Adrenal gland (tissue), 12 donors: Measurements from ENCODE around the gene GRID2IP. TPM values are rescaled to one million over a fixed set of nuclear protein-coding genes. Genes with fewer than 3 reads are reported as not detected.
"Not testable (repeated sequence)": the region's sequence is repeated elsewhere in the genome, so short reads cannot be mapped to it uniquely, and the experiment has no call there.

Source experiments
- DNase-seq, 7 donors: peaks; one replicate each; pipeline ENCODE4 v3.0.0-alpha.2; 2019 to 2020
- H3K27ac ChIP-seq, 5 donors: fragments of 200-600 bp; sonication (generic) in 4 of 5; 1 replicate in 3 of 5; 2 replicates in 2 of 5; pipeline versions ENCODE4 v1.5.1 to v1.8.0; 2016 to 2020; ENCODE audit warnings: mild to moderate bottlenecking in 1 of 5
- H3K27me3 ChIP-seq: fragments of 200-600 bp; 2 replicates; pipeline ENCODE4 v1.8.0; 2021
- H3K36me3 ChIP-seq, 2 donors: fragments of 200-600 bp; replicated peaks in 1 of 2; 1 replicate in 1 of 2; 2 replicates in 1 of 2; pipeline versions ENCODE4 v1.5.1 to v1.8.0; 2018 to 2022
- H3K4me1 ChIP-seq, 2 donors: fragments of 200-600 bp; replicated peaks in 1 of 2; 1 replicate in 1 of 2; 2 replicates in 1 of 2; pipeline versions ENCODE4 v1.5.1 to v1.8.0; 2018 to 2021
- H3K4me3 ChIP-seq, 4 donors: fragments of 200-600 bp; sonication (generic) in 3 of 4; one replicate each; pipeline ENCODE4 v1.5.1; 2016 to 2018
- H3K9me3 ChIP-seq, 3 donors: fragments of 200-600 bp; sonication (generic) in 1 of 3; replicated peaks in 1 of 3; 1 replicate in 2 of 3; 2 replicates in 1 of 3; pipeline versions ENCODE4 v1.5.1 to v1.8.0; 2016 to 2021
- POLR2A ChIP-seq, 2 donors: fragments of 450-650 bp; IDR thresholded peaks; one replicate each; pipeline ENCODE4 v1.6.1; 2017; ENCODE audit warnings: antibody characterized with exemption in 2 of 2, mild to moderate bottlenecking in 2 of 2, moderate library complexity in 1 of 2
- WGBS, 4 donors: extraction: QIAGEN DNeasy Blood & Tissue Kit in 2 of 4; methylation state at CpG; one replicate each; pipeline versions ENCODE4 v1.1.5 to v1.1.7; 2013 to 2017; 5-methylcytosine and 5-hydroxymethylcytosine counted together
- intact Hi-C, 2 donors: fragments of 100-400 bp; cut with DNase I; formaldehyde crosslinking; loops; one replicate each; pipeline versions ENCODE4 v1.14.1 to v1.15.0; 2022 to 2023
- polyA plus RNA-seq, 3 donors: library from polyadenylated mRNA; stranded (reverse); fragments of 200-250 nt in 2 of 3; fragments of 350-450 nt in 1 of 3; fragmentation: Illumina TruSeq in 1 of 3; extraction: RNeasy Lipid Tissue Mini Kit (QIAGEN cat#74804) in 1 of 3; gene quantifications; one replicate each; pipeline ENCODE4 v1.2.3, GENCODE V29; 2013 to 2014
- total RNA-seq, 9 donors: library from RNA; depleted of rRNA in 4 of 9; stranded (reverse); fragments of >200 nt in 4 of 9; fragments of 120-200 nt in 1 of 9; fragmentation: NEBNext Ultra II Directional in 1 of 9; extraction: Animal tissue kit (Norgen Biotek cat#: 25700) in 1 of 9; gene quantifications; one replicate each; pipeline versions ENCODE4 v1.1.0 to v1.2.4, GENCODE V29; 2013 to 2023
- TF ChIP-seq, protein P1 (sequence below), 6 experiments: fragments of 450-650 bp in 4 of 6; fragments of 200-600 bp in 2 of 6; sonication (generic) in 1 of 6; IDR thresholded peaks; 1 replicate in 5 of 6; 2 replicates in 1 of 6; pipeline versions ENCODE4 v1.5.1 to v1.8.0; 2016 to 2021; ENCODE audit warnings: antibody characterized with exemption in 6 of 6, mild to moderate bottlenecking in 2 of 6, moderate library complexity in 1 of 6
- donor health status: healthy with polysubstance abuse.
- donor health status: Bipolar disorder and iron deficiency.
- donor health status: DM: yes; HTN: yes; CAD: no.
- donor health status: DM: no; HTN: no; CAD: no.
- donor health status: DM: no; HTN: no; CAD: no.
- donor health status: DM: yes; HTN: yes; CAD: no.

GRID2IP gene
- total and polyA plus RNA-seq, 12 donors: 0.11 to 1.8 (median 0.91) TPM; not detected in 1

DNA sequence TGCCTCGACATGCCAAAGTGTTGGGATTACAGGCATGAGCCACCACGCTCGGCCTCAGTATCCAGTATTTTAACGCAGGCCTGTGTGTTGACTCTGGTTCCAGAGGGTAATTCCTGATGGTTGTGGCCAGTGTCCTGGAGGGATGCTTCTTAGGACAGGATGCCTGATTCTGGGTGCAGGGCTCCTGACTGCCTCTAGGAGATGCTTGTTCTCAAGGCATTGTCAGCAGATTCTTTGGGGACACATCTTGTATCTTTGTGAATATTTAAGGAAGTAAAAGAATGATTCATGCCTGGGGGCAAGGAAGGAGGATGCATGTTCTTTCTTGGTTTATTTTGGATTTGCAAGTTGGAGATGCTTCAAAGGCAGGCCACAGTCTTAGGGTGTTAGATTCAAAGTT is 28.2 kb upstream of the GRID2IP start:
- TF ChIP-seq POLR2A (IDR thresholded peaks at IDR 0.05): no peak
- TF ChIP-seq, protein P1, sequence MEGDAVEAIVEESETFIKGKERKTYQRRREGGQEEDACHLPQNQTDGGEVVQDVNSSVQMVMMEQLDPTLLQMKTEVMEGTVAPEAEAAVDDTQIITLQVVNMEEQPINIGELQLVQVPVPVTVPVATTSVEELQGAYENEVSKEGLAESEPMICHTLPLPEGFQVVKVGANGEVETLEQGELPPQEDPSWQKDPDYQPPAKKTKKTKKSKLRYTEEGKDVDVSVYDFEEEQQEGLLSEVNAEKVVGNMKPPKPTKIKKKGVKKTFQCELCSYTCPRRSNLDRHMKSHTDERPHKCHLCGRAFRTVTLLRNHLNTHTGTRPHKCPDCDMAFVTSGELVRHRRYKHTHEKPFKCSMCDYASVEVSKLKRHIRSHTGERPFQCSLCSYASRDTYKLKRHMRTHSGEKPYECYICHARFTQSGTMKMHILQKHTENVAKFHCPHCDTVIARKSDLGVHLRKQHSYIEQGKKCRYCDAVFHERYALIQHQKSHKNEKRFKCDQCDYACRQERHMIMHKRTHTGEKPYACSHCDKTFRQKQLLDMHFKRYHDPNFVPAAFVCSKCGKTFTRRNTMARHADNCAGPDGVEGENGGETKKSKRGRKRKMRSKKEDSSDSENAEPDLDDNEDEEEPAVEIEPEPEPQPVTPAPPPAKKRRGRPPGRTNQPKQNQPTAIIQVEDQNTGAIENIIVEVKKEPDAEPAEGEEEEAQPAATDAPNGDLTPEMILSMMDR (IDR thresholded peaks at IDR 0.05): peak in 1 of 6 experiments; percentile 18
- no peak for DNase-seq
- WGBS, 4 donors: 87 to 98% (median 93%) methylated on average over 4 of the region's 4 CpGs
- intact Hi-C loops: no loop called here
- Histone ChIP-seq H3K27me3 (no peaks in the 10 kb centered on the region), H3K4me1 (peaks cover 3 to 8% of the 10 kb centered on the region in 2 donors), H3K4me3 (no peak overlapping the region), H3K27ac (no peak overlapping the region), H3K9me3 (no peaks in the 10 kb centered on the region), H3K36me3 (peaks cover 0 to 37% of the 10 kb centered on the region in 2 donors)

DNA sequence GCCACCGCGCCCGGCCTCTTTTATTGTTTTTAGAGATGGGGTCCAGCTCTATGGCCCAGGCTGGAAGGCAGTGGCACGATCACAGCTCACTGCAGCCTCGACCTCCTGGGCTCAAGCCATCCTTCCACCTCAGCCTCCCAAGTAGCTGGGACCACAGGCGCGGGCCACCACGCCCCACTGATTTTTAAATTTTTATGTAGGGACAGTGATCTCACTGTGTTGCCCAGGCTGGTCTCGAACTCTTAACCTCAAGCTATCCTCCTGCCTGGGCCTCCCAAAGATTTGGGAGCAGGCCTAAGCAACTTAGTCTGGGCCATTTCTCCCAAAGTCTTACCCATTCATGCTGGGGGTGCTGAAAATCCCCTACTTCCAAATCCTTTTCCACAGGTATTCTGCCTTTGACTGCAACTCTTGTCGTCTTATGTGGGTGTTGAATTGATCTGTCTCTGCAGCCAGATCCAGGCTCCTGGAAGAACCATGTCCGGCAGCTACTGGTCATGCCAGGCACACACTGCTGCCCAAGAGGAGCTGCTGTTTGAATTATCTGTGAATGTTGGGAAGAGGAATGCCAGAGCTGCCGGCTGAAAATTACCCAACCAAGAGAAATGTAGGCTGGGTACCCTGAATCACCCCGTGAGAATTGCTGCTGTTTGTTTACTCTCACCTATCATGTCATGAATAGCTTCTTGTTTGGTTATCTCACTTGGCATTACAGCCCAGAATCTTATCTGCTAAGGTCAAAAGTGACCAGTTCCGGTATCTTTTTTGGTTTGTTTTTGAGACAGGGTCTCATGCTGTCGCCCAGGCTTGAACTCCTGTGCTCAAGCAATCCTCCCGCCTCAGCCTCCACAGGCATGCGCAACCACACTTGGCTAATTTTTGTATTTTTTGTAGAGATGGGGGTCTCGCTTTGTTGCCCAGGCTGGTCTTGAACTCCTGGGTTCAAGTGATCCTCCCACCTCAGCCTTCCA is 27.1 kb upstream of the GRID2IP start:
- peak overlapping the region in 2 of 4 donors; percentile 69 to 93 for H3K4me3 ChIP-seq
- H3K27ac ChIP-seq: peak overlapping the region in 4 of 5 donors; percentile 84 to 96 (median 90)
- peak in 1 of 7 donors; percentile 13 for DNase-seq
- H3K36me3 ChIP-seq: peaks cover 0 to 28% of the 10 kb centered on the region in 2 donors
- TF ChIP-seq, protein P1 (IDR thresholded peaks at IDR 0.05): no peak
- no peak for TF ChIP-seq POLR2A (IDR thresholded peaks at IDR 0.05)
- H3K27me3 ChIP-seq: no peaks in the 10 kb centered on the region
- H3K4me1 ChIP-seq: peaks cover 3 to 8% of the 10 kb centered on the region in 2 donors
- intact Hi-C loops: no loop called here
- WGBS, 4 donors: 81 to 88% (median 87%) methylated on average over 14 to 18 of the region's 18 CpGs
- H3K9me3 ChIP-seq: no peaks in the 10 kb centered on the region

DNA sequence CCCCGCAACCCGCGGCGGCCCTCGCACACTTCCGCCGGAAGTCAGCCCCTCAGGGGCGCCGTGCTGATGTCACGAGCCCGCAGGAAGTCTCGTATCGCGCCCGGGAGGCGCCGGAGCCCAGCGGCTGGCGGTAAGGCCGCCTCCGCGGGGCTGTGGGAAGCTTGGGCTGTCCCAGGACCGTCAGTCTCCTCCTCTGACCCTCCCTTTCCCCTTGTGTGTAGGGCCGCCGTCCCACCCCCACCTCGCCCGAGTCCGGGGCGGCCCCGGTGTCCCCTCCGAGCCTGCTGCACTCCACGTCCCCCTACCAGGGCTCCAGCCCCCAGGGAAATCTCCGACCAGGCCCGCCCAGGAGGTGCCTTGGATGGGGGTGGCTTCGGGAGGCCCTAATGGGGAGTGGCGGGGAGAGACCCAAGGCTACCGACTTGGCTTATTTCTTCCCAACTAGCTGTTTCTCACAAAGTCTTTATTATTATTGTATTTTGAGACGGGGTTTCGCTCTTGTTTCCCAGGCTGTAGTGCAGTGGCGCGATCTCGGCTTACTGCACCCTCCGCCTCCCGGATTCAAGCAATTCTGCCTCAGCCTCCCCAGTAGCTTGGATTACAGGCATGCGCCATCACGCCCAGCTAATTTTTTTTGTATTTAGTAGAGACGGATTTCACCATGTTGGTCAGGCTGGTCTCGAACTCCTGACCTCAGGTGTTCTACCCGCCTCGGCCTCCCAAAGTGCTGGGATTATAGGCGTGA is 26.3 kb upstream of the GRID2IP start, which contains the start of gene ZDHHC4:
Gene ZDHHC4, plus strand, starts transcription at position 86 of the 745 bp plus-strand sequence. CDS start 3,108 bp downstream, outside the sequence.
- Histone ChIP-seq H3K9me3 (no peaks in the 10 kb centered on the region), H3K27ac (peak within 1 kb of the TSS; percentile 78 to 96 (median 86)), H3K36me3 (peaks cover 0 to 19% of the 10 kb centered on the region in 2 donors), H3K4me1 (peaks cover 3 to 8% of the 10 kb centered on the region in 2 donors), H3K4me3 (peak within 1 kb of the TSS in 3 of 4 donors; percentile 28 to 93 (median 69)), H3K27me3 (no peaks in the 10 kb centered on the region)
- 10 to 33% (median 14%) methylated on average over 23 to 51 of the region's 51 CpGs for WGBS, 4 donors
- peak; percentile 88 to 94 (median 90) for DNase-seq
- TF ChIP-seq, protein P1 (IDR thresholded peaks at IDR 0.05): no peak
- peak; percentile 88 to 91 for TF ChIP-seq POLR2A (IDR thresholded peaks at IDR 0.05)
- intact Hi-C loops: no loop called here

DNA sequence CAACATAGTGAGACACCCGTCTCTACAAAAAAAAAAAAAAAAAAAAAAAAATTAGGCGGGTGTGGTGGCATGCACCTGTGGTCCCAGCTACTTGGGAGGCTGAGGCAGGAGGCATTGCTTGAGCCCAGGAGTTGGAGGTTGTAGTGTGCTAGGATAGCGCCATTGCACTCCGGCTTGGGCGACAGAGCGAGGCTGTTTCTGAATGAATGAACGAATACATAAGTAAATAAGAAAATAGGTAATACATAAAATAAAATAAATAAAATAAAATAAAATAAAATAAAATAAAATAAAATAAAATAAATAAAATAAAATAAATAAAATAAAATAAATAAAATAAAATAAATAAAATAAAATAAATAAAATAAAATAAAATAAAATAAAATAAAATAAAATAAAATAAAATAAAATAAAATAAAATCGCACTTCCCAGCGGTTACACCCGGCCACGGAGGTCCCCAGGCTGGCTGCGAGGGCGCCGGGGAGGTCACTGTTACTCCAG is 25.7 kb upstream of the GRID2IP start:
- H3K9me3 ChIP-seq, intact Hi-C loops, H3K27me3 ChIP-seq, DNase-seq, H3K4me1 ChIP-seq: not testable (repeated sequence)
- H3K36me3 ChIP-seq: peaks cover 0 to 13% of the 10 kb centered on the region in 2 donors
- peak overlapping the region in 2 of 4 donors; percentile 69 to 93 for H3K4me3 ChIP-seq
- H3K27ac ChIP-seq: peak overlapping the region in 4 of 5 donors; percentile 84 to 96 (median 90)
- WGBS, 4 donors: 10 to 14% (median 11%) methylated on average over 13 to 14 of the region's 14 CpGs
